GM12891 (cell line): ENCODE data around the gene GPER1.

Experiments
- POLR2AphosphoS5 ChIP-seq: IDR thresholded peaks from 2 replicates; pipeline ENCODE4 v1.6.1; 2011; ENCODE audit warnings: low read depth, low read length, control low read depth
- TAF1 ChIP-seq: IDR thresholded peaks from 2 replicates; pipeline ENCODE4 v1.6.1; 2011; ENCODE audit warnings: low read depth, low read length, control low read depth

- no peak for TF ChIP-seq POLR2AphosphoS5
- TF ChIP-seq TAF1: no peak
Measured at GRCh38 chr7:1049006-1049741, 38.7 kb upstream of the GPER1 start.
